ENCODE results near the gene MFSD6L. TPM values are rescaled to one million over a fixed set of nuclear protein-coding genes. Genes with fewer than 3 reads are reported as not detected.

Gene MFSD6L
- total and polyA plus RNA-seq, 2 of the 13 experiments (the other 11 are each of a cell fraction or from before 2014, with no cell fraction given) = not detected

- ChIA-PET POLR2A (no interaction called here), CTCF (ENCODE audit: low intra/inter-chr PET ratio, low total read pairs) (no interaction called here)
- no peak overlapping the region for H3K27ac ChIP-seq (ENCODE audit: extremely low read length, insufficient read depth, low read length)
- no peak overlapping the region for H2AFZ ChIP-seq (ENCODE audit: low read length)
- no peaks in the 10 kb centered on the region for H4K20me1 ChIP-seq (ENCODE audit: insufficient read depth, low read length)
- FAIRE-seq (no peak), DNase-seq (ENCODE audit: low spot score) (no peak), ATAC-seq (no peak)
- no peaks in the 10 kb centered on the region for H3K36me3 ChIP-seq (replicated peaks in 1 of 2; ENCODE audit: control insufficient read depth in 1 of 2, insufficient read depth in 2 of 2, low read length in 2 of 2)
- H3K4me3 ChIP-seq (replicated peaks in 1 of 3; ENCODE audit: insufficient read depth in 1 of 3, low read depth in 2 of 3, low read length in 3 of 3) = no peak overlapping the region
- H3K4me1 ChIP-seq (ENCODE audit: insufficient read depth, low read length) = no peaks in the 10 kb centered on the region
- no peak overlapping the region for H3K9ac ChIP-seq (ENCODE audit: insufficient read depth, low read depth, low read length)
- H3K79me2 ChIP-seq (ENCODE audit: insufficient read depth, low read length) = no peaks in the 10 kb centered on the region
- H3K9me3 ChIP-seq (ENCODE audit: low read length) = no peaks in the 10 kb centered on the region
- 37% methylated on average over 4 of the region's 4 CpGs for WGBS (ENCODE audit: low lambda C conversion rate)
- no peak overlapping the region for H3K4me2 ChIP-seq (ENCODE audit: low read depth, low read length)
- BruUV-seq (replicated peaks) = no TSS peak
- no peak for TF ChIP-seq BRD4 (CRISPR knock-in tag; IDR thresholded peaks at IDR 0.05)
- TF ChIP-seq GATAD1 (CRISPR knock-in tag; IDR thresholded peaks at IDR 0.05) = no peak
- TF ChIP-seq ZSCAN31 (CRISPR knock-in tag; IDR thresholded peaks at IDR 0.05; ENCODE audit: low read depth) = no peak
- TF ChIP-seq PAF1 (CRISPR knock-in tag; IDR thresholded peaks at IDR 0.05) = no peak
- no peak for TF ChIP-seq GTF3A (CRISPR knock-in tag; conservative IDR thresholded peaks at IDR 0.05)
- no peak for TF ChIP-seq SPEN (CRISPR knock-in tag; IDR thresholded peaks at IDR 0.05; ENCODE audit: low read depth)
- in situ Hi-C loops (cut with HindIII; ENCODE audit: extremely low pct_ligation_motif_present, low pct_unique_long_range_greater_than_20kb) (no loop called here), intact Hi-C loops (cut with micrococcal nuclease; ENCODE audit: unreplicated experiment) (no loop called here)
- peaks cover 1 to 19% of the 10 kb centered on the region in 2 experiments; a peak in 2 of 5 replicates for H3K27me3 ChIP-seq (ENCODE audit: control insufficient read depth in 1 of 2, insufficient read depth in 2 of 2, low read length in 2 of 2)
Observed at GRCh38 chr17:8781776-8782175, 17.4 kb downstream of the MFSD6L start.

GRCh38 chr17:8776881-8777280, 22.3 kb downstream of the MFSD6L start:
- Histone ChIP-seq H3K9me3 (ENCODE audit: low read length) (no peaks in the 10 kb centered on the region), H3K27ac (ENCODE audit: extremely low read length, insufficient read depth, low read length) (no peak overlapping the region), H3K79me2 (ENCODE audit: insufficient read depth, low read length) (no peaks in the 10 kb centered on the region), H3K4me1 (ENCODE audit: insufficient read depth, low read length) (no peaks in the 10 kb centered on the region), H3K27me3 (ENCODE audit: control insufficient read depth in 1 of 2, insufficient read depth in 2 of 2, low read length in 2 of 2) (peaks cover 1 to 5% of the 10 kb centered on the region in 2 experiments; a peak in 1 of 5 replicates), H3K4me3 (replicated peaks in 1 of 3; ENCODE audit: insufficient read depth in 1 of 3, low read depth in 2 of 3, low read length in 3 of 3) (no peak overlapping the region), H3K36me3 (replicated peaks in 1 of 2; ENCODE audit: control insufficient read depth in 1 of 2, insufficient read depth in 2 of 2, low read length in 2 of 2) (no peaks in the 10 kb centered on the region), H2AFZ (ENCODE audit: low read length) (no peak overlapping the region), H3K9ac (ENCODE audit: insufficient read depth, low read depth, low read length) (no peak overlapping the region), H3K4me2 (ENCODE audit: low read depth, low read length) (no peak overlapping the region), H4K20me1 (ENCODE audit: insufficient read depth, low read length) (no peaks in the 10 kb centered on the region)
- in situ Hi-C loops (cut with HindIII; ENCODE audit: extremely low pct_ligation_motif_present, low pct_unique_long_range_greater_than_20kb) = no loop called here
- DNase-seq (ENCODE audit: low spot score) = no peak
- BruUV-seq (replicated peaks) = no TSS peak
- POLR2A ChIA-PET = no interaction called here
- intact Hi-C loops (cut with micrococcal nuclease; ENCODE audit: unreplicated experiment) = no loop called here
- 3% methylated on average over 1 of the region's 1 CpG for WGBS (ENCODE audit: low lambda C conversion rate)
- no peak for FAIRE-seq
- TF ChIP-seq SUZ12 (IDR thresholded peaks at IDR 0.05; ENCODE audit: low read depth, low read length) = no peak
- TF ChIP-seq GLMP (CRISPR knock-in tag; IDR thresholded peaks at IDR 0.05; ENCODE audit: borderline replicate concordance) = no peak
- no peak for TF ChIP-seq RBAK (CRISPR knock-in tag; IDR thresholded peaks at IDR 0.05)
- TF ChIP-seq ZNF225 (CRISPR knock-in tag; IDR thresholded peaks at IDR 0.05) = no peak
- no peak for TF ChIP-seq ZBTB21 (CRISPR knock-in tag; IDR thresholded peaks at IDR 0.05)
- CTCF ChIA-PET (ENCODE audit: low intra/inter-chr PET ratio, low total read pairs) = no interaction called here
- no peak for ATAC-seq
